Measurements from ENCODE around the gene WDR88.

- no peak for TF ChIP-seq TAF1 (IDR thresholded peaks at IDR 0.05; ENCODE audit: low read depth, low read length)
- TF ChIP-seq PAX5 (IDR thresholded peaks at IDR 0.05; ENCODE audit: insufficient read depth, low read length, severe bottlenecking) = no peak
- no peak for TF ChIP-seq POLR2A (IDR thresholded peaks at IDR 0.05; ENCODE audit: low read depth, low read length)
- no peak for TF ChIP-seq POLR2AphosphoS5 (IDR thresholded peaks at IDR 0.05; ENCODE audit: low read depth, low read length)
- no peak for TF ChIP-seq SPI1 (IDR thresholded peaks at IDR 0.05; ENCODE audit: low read depth, low read length)
- no peak for TF ChIP-seq POU2F2 (IDR thresholded peaks at IDR 0.05; ENCODE audit: low read depth, low read length)
Observed at GRCh38 chr19:33161201-33161600, 29.3 kb downstream of the WDR88 start.

All from GM12891 (cell line).